Suprapubic skin (tissue), 4 donors: ENCODE data around the gene VTI1A. TPM values are rescaled to one million over a fixed set of nuclear protein-coding genes. Genes with fewer than 3 reads are reported as not detected.
"Not testable (repeated sequence)": the region's sequence is repeated elsewhere in the genome, so short reads cannot be mapped to it uniquely, and the experiment has no call there.

Experiments
- DNase-seq, 2 donors: peaks; one replicate each; pipeline ENCODE4 v3.0.0-alpha.2; 2019; ENCODE audit warnings: low spot score in 2 of 2
- H3K27ac ChIP-seq: fragments of 200-600 bp; sonication (generic); one replicate; pipeline ENCODE4 v1.5.1; 2019
- H3K27me3 ChIP-seq: fragments of 200-600 bp; sonication (generic); one replicate; pipeline ENCODE4 v1.5.1; 2019
- H3K36me3 ChIP-seq: fragments of 200-600 bp; sonication (generic); one replicate; pipeline ENCODE4 v1.5.1; 2019
- H3K4me1 ChIP-seq: fragments of 200-600 bp; sonication (generic); one replicate; pipeline ENCODE4 v1.5.1; 2019
- H3K4me3 ChIP-seq: fragments of 200-600 bp; sonication (generic); one replicate; pipeline ENCODE4 v1.5.1; 2019; ENCODE audit warnings: mild to moderate bottlenecking
- H3K9me3 ChIP-seq: fragments of 200-600 bp; sonication (generic); one replicate; pipeline ENCODE4 v1.5.1; 2019
- EP300 ChIP-seq: sonication (generic); formaldehyde crosslinking; IDR thresholded peaks from one replicate; pipeline ENCODE4 v1.6.1; 2017; ENCODE audit warnings: antibody characterized with exemption
- POLR2A ChIP-seq, 2 donors: fragments of 450-650 bp; IDR thresholded peaks; one replicate each; pipeline ENCODE4 v1.6.1; 2017; ENCODE audit warnings: antibody characterized with exemption in 2 of 2, mild to moderate bottlenecking in 2 of 2, moderate library complexity in 2 of 2
- POLR2AphosphoS5 ChIP-seq, 3 donors: sonication (generic); formaldehyde crosslinking; IDR thresholded peaks; one replicate each; pipeline ENCODE4 v1.6.1; 2017; ENCODE audit warnings: antibody characterized with exemption in 3 of 3
- WGBS: methylation state at CpG from one replicate; pipeline ENCODE4 v1.1.5; 2018; 5-methylcytosine and 5-hydroxymethylcytosine counted together
- total RNA-seq, 4 donors: library from RNA; depleted of rRNA; stranded (reverse); fragments of >200 nt; gene quantifications; one replicate each; pipeline ENCODE4 v1.1.0, GENCODE V29; 2016
- TF ChIP-seq, protein P1 (sequence below), 2 donors: fragments of 200-600 bp in 1 of 2; fragments of 450-650 bp in 1 of 2; sonication (generic) in 1 of 2; IDR thresholded peaks; one replicate each; pipeline ENCODE4 v1.5.1; 2016 to 2019; ENCODE audit warnings: antibody characterized with exemption in 2 of 2, mild to moderate bottlenecking in 1 of 2, moderate library complexity in 1 of 2

The VTI1A gene
- total RNA-seq, 4 donors from 2014 or later = 43.0 to 81.0 (median 49.2) TPM

DNA sequence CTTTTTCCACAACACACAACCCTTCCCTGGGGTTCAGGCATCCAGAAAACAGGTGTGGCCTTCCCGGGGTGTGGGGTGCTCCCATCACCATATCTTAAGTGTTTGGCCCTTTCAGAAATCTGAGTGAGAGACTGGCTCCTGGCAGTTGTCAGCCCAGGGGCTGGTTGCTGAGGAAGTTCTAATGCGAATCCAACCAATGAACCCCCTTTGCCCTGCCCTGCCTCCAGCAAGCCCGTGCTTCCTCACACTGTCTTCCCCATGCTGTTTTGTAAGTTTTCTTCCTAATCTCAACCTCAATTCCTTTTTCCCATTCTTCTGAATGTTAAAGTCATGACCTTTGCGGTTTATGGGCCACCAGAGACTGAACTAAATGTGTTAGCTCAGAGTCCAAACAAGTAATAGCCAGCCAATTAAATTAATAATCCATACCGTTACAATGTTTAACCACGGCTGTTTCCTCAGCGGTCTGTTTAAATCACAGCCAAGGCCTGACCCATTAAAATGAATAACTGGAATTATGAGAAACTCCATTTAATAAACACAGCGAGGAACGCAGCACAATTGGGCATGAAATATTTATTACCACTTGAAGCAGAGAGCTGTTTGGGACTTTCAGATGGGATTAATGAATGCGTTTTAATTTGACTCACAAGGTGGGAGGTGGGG is 412.1 kb downstream of the VTI1A start:
- H3K27ac ChIP-seq = no peak overlapping the region
- H3K36me3 ChIP-seq = no peaks in the 10 kb centered on the region
- 83% methylated on average over 9 of the region's 10 CpGs for WGBS
- TF ChIP-seq, protein P1, sequence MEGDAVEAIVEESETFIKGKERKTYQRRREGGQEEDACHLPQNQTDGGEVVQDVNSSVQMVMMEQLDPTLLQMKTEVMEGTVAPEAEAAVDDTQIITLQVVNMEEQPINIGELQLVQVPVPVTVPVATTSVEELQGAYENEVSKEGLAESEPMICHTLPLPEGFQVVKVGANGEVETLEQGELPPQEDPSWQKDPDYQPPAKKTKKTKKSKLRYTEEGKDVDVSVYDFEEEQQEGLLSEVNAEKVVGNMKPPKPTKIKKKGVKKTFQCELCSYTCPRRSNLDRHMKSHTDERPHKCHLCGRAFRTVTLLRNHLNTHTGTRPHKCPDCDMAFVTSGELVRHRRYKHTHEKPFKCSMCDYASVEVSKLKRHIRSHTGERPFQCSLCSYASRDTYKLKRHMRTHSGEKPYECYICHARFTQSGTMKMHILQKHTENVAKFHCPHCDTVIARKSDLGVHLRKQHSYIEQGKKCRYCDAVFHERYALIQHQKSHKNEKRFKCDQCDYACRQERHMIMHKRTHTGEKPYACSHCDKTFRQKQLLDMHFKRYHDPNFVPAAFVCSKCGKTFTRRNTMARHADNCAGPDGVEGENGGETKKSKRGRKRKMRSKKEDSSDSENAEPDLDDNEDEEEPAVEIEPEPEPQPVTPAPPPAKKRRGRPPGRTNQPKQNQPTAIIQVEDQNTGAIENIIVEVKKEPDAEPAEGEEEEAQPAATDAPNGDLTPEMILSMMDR (IDR thresholded peaks at IDR 0.05) = no peak
- TF ChIP-seq EP300 = no peak
- no peak for TF ChIP-seq POLR2A (IDR thresholded peaks at IDR 0.05)
- TF ChIP-seq POLR2AphosphoS5 (IDR thresholded peaks at IDR 0.05) = no peak
- H3K4me1 ChIP-seq = no peaks in the 10 kb centered on the region
- no peaks in the 10 kb centered on the region for H3K27me3 ChIP-seq
- no peak overlapping the region for H3K4me3 ChIP-seq
- DNase-seq = no peak
- H3K9me3 ChIP-seq = peaks cover 7% of the 10 kb centered on the region

DNA sequence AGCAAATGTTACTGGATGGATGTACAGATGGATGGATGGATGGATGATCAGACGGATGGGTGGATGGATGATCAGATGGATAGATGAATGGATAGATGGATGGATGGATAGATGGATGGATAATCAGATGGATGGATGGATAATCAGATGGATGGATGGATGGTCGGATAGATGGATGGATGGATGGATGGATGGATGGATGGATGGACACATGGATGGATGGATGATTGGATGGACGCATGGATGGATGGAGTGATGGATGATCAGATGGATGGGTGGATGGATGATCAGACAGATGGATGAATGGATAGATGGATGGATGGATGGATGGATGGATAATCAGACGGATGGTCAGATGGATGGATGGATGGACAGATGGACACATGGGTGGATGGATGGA is 412.8 kb downstream of the VTI1A start:
- H3K9me3 ChIP-seq = peaks cover 8% of the 10 kb centered on the region
- no peak for TF ChIP-seq POLR2AphosphoS5 (IDR thresholded peaks at IDR 0.05)
- TF ChIP-seq, protein P1 (IDR thresholded peaks at IDR 0.05) = no peak
- no peak for TF ChIP-seq EP300
- TF ChIP-seq POLR2A (IDR thresholded peaks at IDR 0.05) = no peak
- no peak for DNase-seq
- no peak overlapping the region for H3K4me3 ChIP-seq
- H3K4me1 ChIP-seq = no peaks in the 10 kb centered on the region
- H3K27me3 ChIP-seq = no peaks in the 10 kb centered on the region
- H3K27ac ChIP-seq = no peak overlapping the region
- H3K36me3 ChIP-seq = no peaks in the 10 kb centered on the region
- 96% methylated on average over 4 of the region's 4 CpGs for WGBS

DNA sequence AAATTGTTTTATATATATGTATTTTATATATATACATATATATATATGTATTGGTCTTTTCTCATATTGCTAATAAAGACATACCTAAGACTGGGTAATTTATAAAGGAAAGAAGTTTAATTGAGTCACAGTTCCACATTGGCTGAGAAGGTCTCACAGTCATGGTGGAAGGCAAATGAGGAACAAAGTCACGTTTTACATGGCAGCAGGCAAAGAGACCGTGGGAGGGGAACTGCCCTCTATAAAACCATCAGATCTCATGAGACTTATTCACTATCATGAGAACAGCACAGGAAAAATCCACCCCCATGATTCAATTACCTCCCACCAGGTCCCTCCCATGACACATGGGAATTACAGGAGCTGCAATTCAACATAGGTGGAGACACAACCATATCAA is 416.4 kb downstream of the VTI1A start:
- not testable (repeated sequence) for H3K27ac ChIP-seq, H3K36me3 ChIP-seq, H3K4me1 ChIP-seq, H3K27me3 ChIP-seq, DNase-seq, H3K9me3 ChIP-seq, H3K4me3 ChIP-seq
- WGBS = 86% methylated on average over 2 of the region's 2 CpGs

Other genes with a start within 250 kb of the VTI1A start
- gene TECTB, start 163.8 kb upstream of the VTI1A start, total RNA-seq = not detected
- 1 to 10 TPM; 3.8 to 6.5 (median 5.0) TPM for gene ACSL5, start 73.1 kb upstream of the VTI1A start, total RNA-seq
- 10 to 100 TPM; 11.4 to 46.3 (median 15.6) TPM for gene ZDHHC6, start 301 bp upstream of the VTI1A start, total RNA-seq